ENCODE results near the gene HMMR.

The HMMR gene

DNA sequence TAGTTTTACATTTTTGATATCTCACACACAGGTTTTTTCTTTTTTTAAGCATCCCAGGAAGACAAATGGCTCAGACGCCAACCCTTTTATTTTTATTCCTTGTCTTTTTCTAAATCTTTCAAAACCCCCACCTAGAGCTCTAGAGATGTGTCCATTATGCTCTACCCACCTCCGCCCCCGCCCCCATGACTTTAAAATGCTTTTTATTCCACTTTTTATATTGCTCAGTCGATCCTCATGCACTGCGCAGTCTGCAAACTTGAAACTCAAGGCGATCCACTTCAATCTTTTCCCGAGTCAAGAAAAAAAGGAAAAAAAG is 44.6 kb downstream of the HMMR start:
- peak overlapping the region; percentile 63 for H3K4me3 ChIP-seq (ENCODE audit: low read depth, low read length)
- TF ChIP-seq, protein P1, sequence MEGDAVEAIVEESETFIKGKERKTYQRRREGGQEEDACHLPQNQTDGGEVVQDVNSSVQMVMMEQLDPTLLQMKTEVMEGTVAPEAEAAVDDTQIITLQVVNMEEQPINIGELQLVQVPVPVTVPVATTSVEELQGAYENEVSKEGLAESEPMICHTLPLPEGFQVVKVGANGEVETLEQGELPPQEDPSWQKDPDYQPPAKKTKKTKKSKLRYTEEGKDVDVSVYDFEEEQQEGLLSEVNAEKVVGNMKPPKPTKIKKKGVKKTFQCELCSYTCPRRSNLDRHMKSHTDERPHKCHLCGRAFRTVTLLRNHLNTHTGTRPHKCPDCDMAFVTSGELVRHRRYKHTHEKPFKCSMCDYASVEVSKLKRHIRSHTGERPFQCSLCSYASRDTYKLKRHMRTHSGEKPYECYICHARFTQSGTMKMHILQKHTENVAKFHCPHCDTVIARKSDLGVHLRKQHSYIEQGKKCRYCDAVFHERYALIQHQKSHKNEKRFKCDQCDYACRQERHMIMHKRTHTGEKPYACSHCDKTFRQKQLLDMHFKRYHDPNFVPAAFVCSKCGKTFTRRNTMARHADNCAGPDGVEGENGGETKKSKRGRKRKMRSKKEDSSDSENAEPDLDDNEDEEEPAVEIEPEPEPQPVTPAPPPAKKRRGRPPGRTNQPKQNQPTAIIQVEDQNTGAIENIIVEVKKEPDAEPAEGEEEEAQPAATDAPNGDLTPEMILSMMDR (IDR thresholded peaks at IDR 0.05; ENCODE audit: low read depth, low read length): no peak
- in situ Hi-C loops (cut with HindIII; ENCODE audit: low sequenced_read_pairs): no loop called here
- DNase-seq (ENCODE audit: low read depth, low spot score): no peak

DNA sequence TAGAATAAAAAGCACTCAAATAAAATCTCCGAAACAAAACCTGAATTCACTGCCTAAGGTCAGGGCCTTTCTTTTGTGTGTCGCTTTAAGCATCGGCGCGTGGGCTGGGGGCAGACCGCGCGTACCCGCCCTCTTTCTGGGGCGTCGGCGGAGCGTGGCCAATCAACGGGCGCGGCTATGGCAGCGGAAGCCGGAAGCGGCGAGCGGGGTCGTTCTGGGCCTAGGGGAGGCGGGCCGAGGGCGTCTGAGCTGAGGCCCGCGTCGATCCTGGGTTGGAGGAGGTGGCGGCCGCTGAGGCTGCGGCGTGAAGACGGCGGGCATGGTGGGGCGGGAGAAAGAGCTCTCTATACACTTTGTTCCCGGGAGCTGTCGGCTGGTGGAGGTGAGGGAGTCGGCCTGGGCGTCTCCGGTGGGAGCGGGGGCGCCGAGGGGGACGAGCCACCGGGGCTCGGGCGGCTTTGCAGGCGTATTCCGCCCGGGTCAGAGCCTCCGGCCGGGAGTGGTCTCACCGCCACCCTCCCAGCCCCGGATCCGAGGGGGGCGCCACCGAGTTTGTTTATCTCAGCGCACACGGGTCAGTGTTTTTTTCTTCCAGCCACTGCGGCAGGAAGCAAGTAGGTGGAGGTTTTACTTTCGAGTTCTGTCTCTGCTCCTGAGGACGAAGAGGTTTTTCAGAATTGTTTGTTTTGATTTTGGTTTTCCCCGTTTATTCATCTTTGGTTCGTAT is 45.1 kb downstream of the HMMR start, which contains the start of gene MAT2B:
TSS of gene MAT2B (plus strand) at position 252 of the 727 bp plus-strand sequence. CDS start at position 320, 68 bp downstream.
- TF ChIP-seq, protein P1 (IDR thresholded peaks at IDR 0.05; ENCODE audit: low read depth, low read length): peak; percentile 48
- peak; percentile 96 for DNase-seq (ENCODE audit: low read depth, low spot score)
- in situ Hi-C loops (cut with HindIII; ENCODE audit: low sequenced_read_pairs): no loop called here
- H3K4me3 ChIP-seq (ENCODE audit: low read depth, low read length): peak within 1 kb of the TSS; percentile 63

DNA sequence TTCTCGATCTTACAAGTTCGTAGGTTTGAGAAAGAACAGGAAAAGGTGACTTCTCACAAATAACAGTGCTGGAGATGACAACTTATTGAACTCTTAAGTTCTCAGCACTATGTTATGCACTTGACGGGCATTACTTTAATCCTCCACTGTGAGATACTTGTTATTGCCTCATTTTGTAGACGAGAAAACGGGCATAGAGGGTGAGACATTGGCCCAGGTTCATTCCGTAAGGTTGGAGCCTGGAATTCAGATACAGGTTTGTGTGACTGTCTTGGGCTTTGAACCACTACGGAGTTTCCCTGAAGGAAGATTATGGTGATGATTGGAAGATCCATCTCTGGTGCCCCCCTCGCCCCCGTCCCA is 45.6 kb downstream of the HMMR start:
- TF ChIP-seq, protein P1 (IDR thresholded peaks at IDR 0.05; ENCODE audit: low read depth, low read length): no peak
- in situ Hi-C loops (cut with HindIII; ENCODE audit: low sequenced_read_pairs): no loop called here
- DNase-seq (ENCODE audit: low read depth, low spot score): no peak
- peak overlapping the region; percentile 63 for H3K4me3 ChIP-seq (ENCODE audit: low read depth, low read length)

GRCh38 chr5:163506726-163507125 is 46.3 kb downstream of the HMMR start:
- peak overlapping the region; percentile 63 for H3K4me3 ChIP-seq (ENCODE audit: low read depth, low read length)
- DNase-seq (ENCODE audit: low read depth, low spot score): peak; percentile 47
- TF ChIP-seq, protein P1 (IDR thresholded peaks at IDR 0.05; ENCODE audit: low read depth, low read length): no peak
- in situ Hi-C loops (cut with HindIII; ENCODE audit: low sequenced_read_pairs): no loop called here

GRCh38 chr5:163508753-163509152 is 48.3 kb downstream of the HMMR start:
- TF ChIP-seq, protein P1 (IDR thresholded peaks at IDR 0.05; ENCODE audit: low read depth, low read length): no peak
- no peak overlapping the region for H3K4me3 ChIP-seq (ENCODE audit: low read depth, low read length)
- in situ Hi-C loops (cut with HindIII; ENCODE audit: low sequenced_read_pairs): no loop called here
- DNase-seq (ENCODE audit: low read depth, low spot score): no peak

DNA sequence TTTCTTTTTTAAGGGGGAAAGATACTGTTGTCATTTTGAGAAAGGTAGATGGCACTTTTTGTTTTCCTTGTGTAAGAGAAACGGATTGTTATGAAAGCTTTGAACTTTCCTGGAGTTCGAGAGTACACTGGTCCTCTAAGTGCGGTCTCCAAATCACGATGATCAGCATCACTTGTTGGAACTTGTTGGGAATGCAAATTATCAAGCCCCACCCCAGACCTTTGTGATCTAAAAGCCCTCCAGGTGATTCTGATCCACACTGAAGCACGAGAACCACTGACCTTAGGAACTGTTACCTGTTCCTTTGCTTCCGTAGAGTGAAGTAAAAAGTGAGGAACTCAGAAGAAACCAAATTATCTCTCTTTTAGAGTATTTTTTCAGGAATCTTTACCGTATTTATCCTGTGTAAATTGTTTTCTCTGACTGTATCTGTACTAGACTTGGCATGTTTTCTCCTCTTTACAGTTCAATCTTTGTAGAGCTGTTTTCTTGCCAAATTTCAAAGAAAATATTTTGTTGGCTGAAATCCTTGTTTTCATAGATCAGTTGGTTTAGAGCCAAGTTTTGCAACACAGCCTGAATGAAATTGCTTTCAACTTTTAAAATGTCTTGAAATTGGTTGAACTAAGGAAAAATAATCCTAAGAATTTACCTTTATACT is 49.0 kb downstream of the HMMR start:
- in situ Hi-C loops (cut with HindIII; ENCODE audit: low sequenced_read_pairs): no loop called here
- DNase-seq (ENCODE audit: low read depth, low spot score): peak; percentile 64
- TF ChIP-seq, protein P1 (IDR thresholded peaks at IDR 0.05; ENCODE audit: low read depth, low read length): no peak
- H3K4me3 ChIP-seq (ENCODE audit: low read depth, low read length): peak overlapping the region; percentile 18

Data from astrocyte of the spinal cord (primary cell).